Measurements from ENCODE around the gene SLC34A1. TPM values are rescaled to one million over a fixed set of nuclear protein-coding genes. Genes with fewer than 3 reads are reported as not detected.
A peak's percentile ranks its signal among the peaks of the same experiment; 100 is the strongest.

SLC34A1 gene
- total and polyA plus RNA-seq, 2 of the 13 experiments (the other 11 are each of a cell fraction or from before 2014, with no cell fraction given), result 0.03 to 0.20 TPM

- H3K4me1 ChIP-seq (ENCODE audit: insufficient read depth, low read length), result peaks cover 41% of the 10 kb centered on the region
- no peak overlapping the region for H3K9ac ChIP-seq (ENCODE audit: insufficient read depth, low read depth, low read length)
- in situ Hi-C loops (cut with HindIII; ENCODE audit: extremely low pct_ligation_motif_present, low pct_unique_long_range_greater_than_20kb) (loop anchor here (5.0 kb wide), 1 partner anchor 132 kb away; the partner anchor contains the start of gene MXD3), intact Hi-C loops (cut with micrococcal nuclease; ENCODE audit: unreplicated experiment) (loop anchor here (5.0 kb wide), 1 partner anchor 117 kb away; no protein-coding TSS in a partner anchor)
- BruUV-seq (replicated peaks), result no TSS peak
- 0 out of 5 replicates have a peak, but pooled peaks cover 0 to 8% of the 10 kb centered on the region in 2 experiments for H3K36me3 ChIP-seq (replicated peaks in 1 of 2; ENCODE audit: control insufficient read depth in 1 of 2, insufficient read depth in 2 of 2, low read length in 2 of 2)
- no peak for FAIRE-seq
- no peaks in the 10 kb centered on the region for H3K9me3 ChIP-seq (ENCODE audit: low read length)
- H2AFZ ChIP-seq (ENCODE audit: low read length), result no peak overlapping the region
- H3K27ac ChIP-seq (ENCODE audit: extremely low read length, insufficient read depth, low read length), result no peak overlapping the region
- CTCF ChIA-PET (ENCODE audit: low intra/inter-chr PET ratio, low total read pairs), result no interaction called here
- no peak for ATAC-seq
- no peak for DNase-seq (ENCODE audit: low spot score)
- no peak overlapping the region for H3K4me3 ChIP-seq (replicated peaks in 1 of 3; ENCODE audit: insufficient read depth in 1 of 3, low read depth in 2 of 3, low read length in 3 of 3)
- POLR2A ChIA-PET, result interaction anchor here (1.5 to 3.3 kb wide), 2 partner anchors 11 to 17 kb away, joined by 8 to 19 read pairs; partner anchors contain the start of gene GRK6
- H3K4me2 ChIP-seq (ENCODE audit: low read depth, low read length), result no peak overlapping the region
- peaks cover 2% of the 10 kb centered on the region; the same call in 1 of the 2 replicates for H4K20me1 ChIP-seq (ENCODE audit: insufficient read depth, low read length)
- 98% methylated on average over 7 of the region's 7 CpGs for WGBS (ENCODE audit: low lambda C conversion rate)
- no peaks in the 10 kb centered on the region for H3K79me2 ChIP-seq (ENCODE audit: insufficient read depth, low read length)
- no peaks in the 10 kb centered on the region for H3K27me3 ChIP-seq (ENCODE audit: control insufficient read depth in 1 of 2, insufficient read depth in 2 of 2, low read length in 2 of 2)
- TF ChIP-seq AKAP8 (CRISPR knock-in tag; IDR thresholded peaks at IDR 0.05) (peak; percentile 28), ZNF280B (CRISPR knock-in tag; IDR thresholded peaks at IDR 0.05; ENCODE audit: borderline replicate concordance) (no peak), ZFP82 (CRISPR knock-in tag; IDR thresholded peaks at IDR 0.05; ENCODE audit: borderline replicate concordance) (no peak), AGO2 (optimal IDR thresholded peaks at IDR 0.05; ENCODE audit: low read depth, low read length) (no peak), ZBTB14 (CRISPR knock-in tag; IDR thresholded peaks at IDR 0.05) (no peak), KLF12 (CRISPR knock-in tag; IDR thresholded peaks at IDR 0.05; ENCODE audit: borderline replicate concordance) (no peak), PBX3 (CRISPR knock-in tag; IDR thresholded peaks at IDR 0.05; ENCODE audit: borderline replicate concordance) (no peak), ETV5 (CRISPR knock-in tag; IDR thresholded peaks at IDR 0.05; ENCODE audit: borderline replicate concordance) (no peak), ZNF33A (CRISPR knock-in tag; IDR thresholded peaks at IDR 0.05; ENCODE audit: borderline replicate concordance) (no peak), MYPOP (CRISPR knock-in tag; IDR thresholded peaks at IDR 0.05) (no peak), MNT (IDR thresholded peaks at IDR 0.05) (no peak), HNRNPLL (IDR thresholded peaks at IDR 0.05; ENCODE audit: low read depth, low read length, poor library complexity, severe bottlenecking) (no peak), MTA3 (CRISPR knock-in tag; IDR thresholded peaks at IDR 0.05) (no peak), ZNF329 (CRISPR knock-in tag; IDR thresholded peaks at IDR 0.05; ENCODE audit: low read depth) (no peak), ZC3H13 (CRISPR knock-in tag; IDR thresholded peaks at IDR 0.05) (no peak)
These were observed 60.1 kb downstream of the SLC34A1 start for GRCh38 chr5:177444106-177445051.
